GM21360 (cell line): ENCODE measurements around the gene NKD1.

Experiments used
- ATAC-seq: cut with Tn5 transposase; IDR thresholded peaks from one replicate; pipeline ENCODE4 v1.9.1; 2021; ENCODE audit warnings: mild to moderate bottlenecking, moderate library complexity; ENCODE audit not compliant: unreplicated experiment

The NKD1 gene

GRCh38 chr16:50611332-50611934 lies 63.2 kb downstream of the NKD1 start:
- ATAC-seq, result no peak

- no peak for ATAC-seq
These were observed 64.0 kb downstream of the NKD1 start for GRCh38 chr16:50611995-50612848.

- ATAC-seq, result no peak
These were observed 64.6 kb downstream of the NKD1 start for GRCh38 chr16:50612849-50613198.

- ATAC-seq, result no peak
These were observed 65.2 kb downstream of the NKD1 start for GRCh38 chr16:50613281-50613963.

GRCh38 chr16:50613964-50614474 lies 65.8 kb downstream of the NKD1 start:
- ATAC-seq, result no peak

- no peak for ATAC-seq
These were observed 66.9 kb downstream of the NKD1 start for GRCh38 chr16:50614955-50615724.

- no peak for ATAC-seq
These were observed 67.7 kb downstream of the NKD1 start for GRCh38 chr16:50615891-50616290.

- no peak for ATAC-seq
These were observed 68.2 kb downstream of the NKD1 start for GRCh38 chr16:50616386-50616785.

- no peak for ATAC-seq
These were observed 68.9 kb downstream of the NKD1 start for GRCh38 chr16:50616883-50617645.

GRCh38 chr16:50617646-50618184 lies 69.5 kb downstream of the NKD1 start:
- no peak for ATAC-seq

- ATAC-seq, result no peak
These were observed 70.2 kb downstream of the NKD1 start for GRCh38 chr16:50618238-50618918.

GRCh38 chr16:50619702-50620491 lies 71.7 kb downstream of the NKD1 start:
- no peak for ATAC-seq

GRCh38 chr16:50620646-50621451 lies 72.7 kb downstream of the NKD1 start:
- no peak for ATAC-seq

GRCh38 chr16:50621452-50621792 lies 73.2 kb downstream of the NKD1 start:
- ATAC-seq, result no peak

- ATAC-seq, result no peak
These were observed 73.8 kb downstream of the NKD1 start for GRCh38 chr16:50622029-50622428.

- no peak for ATAC-seq
These were observed 74.6 kb downstream of the NKD1 start for GRCh38 chr16:50622643-50623369.

GRCh38 chr16:50624449-50624970 lies 76.3 kb downstream of the NKD1 start:
- no peak for ATAC-seq
